ENCODE data around the gene SLC9A3. TPM values are rescaled to one million over a fixed set of nuclear protein-coding genes. Genes with fewer than 3 reads are reported as not detected.

The SLC9A3 gene
- total RNA-seq, 2 experiments from 2014 or later: 2.3 to 2.5 TPM

- DNase-seq (no peak), ATAC-seq (ENCODE audit: poor library complexity) (no peak)
- H3K27ac Mint-ChIP-seq: no peak overlapping the region
- H3K4me1 Mint-ChIP-seq (ENCODE audit: low read depth): no peaks in the 10 kb centered on the region
- intact Hi-C loops (cut with DNase I, micrococcal nuclease): no loop called here
- Histone ChIP-seq H3K4me1 (ENCODE audit: insufficient read depth, low read length) (peaks cover 11% of the 10 kb centered on the region), H3K27me3 (ENCODE audit: control insufficient read depth in 1 of 2, insufficient read depth in 2 of 2, low read length in 2 of 2) (peaks cover 7 to 14% of the 10 kb centered on the region in 2 experiments), H3K36me3 (ENCODE audit: insufficient read depth, low read length) (no peaks in the 10 kb centered on the region), H3K4me3 (ENCODE audit: low read length) (no peak overlapping the region), H3K9me3 (ENCODE audit: control insufficient read depth in 1 of 2, insufficient read depth in 1 of 2, low read length in 2 of 2) (peaks cover 0 to 21% of the 10 kb centered on the region in 2 experiments), H3K27ac (ENCODE audit: low read depth in 1 of 2, low read length in 2 of 2) (no peak overlapping the region)
- ChIA-PET POLR2A (no interaction called here), CTCF (no interaction called here)
- no peaks in the 10 kb centered on the region for H3K36me3 Mint-ChIP-seq (ENCODE audit: low read depth)
- H3K27me3 Mint-ChIP-seq: peaks cover 8% of the 10 kb centered on the region
- H3K4me3 Mint-ChIP-seq: no peak overlapping the region
- no peak for TF ChIP-seq CTCF (IDR thresholded peaks at IDR 0.05)
- no peaks in the 10 kb centered on the region for H3K9me3 Mint-ChIP-seq
Measured at GRCh38 chr5:505951-506525, 18.2 kb downstream of the SLC9A3 start.

DNA sequence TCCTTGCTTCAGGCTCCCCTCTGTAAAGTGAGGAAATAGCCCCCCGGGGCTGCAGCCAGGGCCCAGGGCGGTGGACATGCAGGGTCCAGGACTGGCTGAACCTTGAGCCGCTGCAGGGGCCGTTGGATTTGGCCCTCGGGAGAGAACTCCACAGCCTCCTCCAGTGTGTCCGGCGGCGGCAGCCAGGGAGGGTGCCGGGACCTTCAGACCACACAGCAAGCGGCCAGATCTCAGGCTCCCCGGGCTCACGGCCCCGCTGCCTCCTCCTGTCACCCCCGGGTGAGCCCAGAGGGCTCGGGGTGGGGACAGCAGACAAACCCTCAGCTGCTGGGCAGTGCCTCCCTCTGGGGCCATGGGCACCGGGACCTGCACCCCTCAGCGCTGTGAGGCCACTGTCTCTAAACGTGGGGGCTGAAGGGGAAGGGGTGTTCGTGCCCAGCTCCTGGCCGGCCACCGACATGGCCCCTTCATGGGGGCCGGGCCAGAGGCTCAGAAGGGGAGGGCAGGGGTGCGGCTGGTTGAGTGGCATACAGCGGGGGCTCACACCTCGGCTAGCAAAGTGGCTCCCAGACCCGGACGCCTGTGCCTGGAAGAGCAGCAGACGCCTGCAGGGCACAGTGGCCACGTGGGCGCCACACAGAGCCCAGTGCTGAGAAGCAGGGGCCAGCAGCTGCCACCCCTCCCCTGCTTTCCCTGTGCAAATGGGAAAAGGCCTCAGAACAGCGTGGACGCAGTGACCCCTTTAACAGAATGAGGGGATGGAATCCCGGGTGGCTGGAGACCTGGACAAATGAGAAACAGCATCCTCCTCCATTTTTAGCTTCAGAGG, 19.7 kb downstream of the SLC9A3 start:
- Histone ChIP-seq H3K27me3 (ENCODE audit: control insufficient read depth in 1 of 2, insufficient read depth in 2 of 2, low read length in 2 of 2) (peaks cover 11 to 14% of the 10 kb centered on the region in 2 experiments), H3K36me3 (ENCODE audit: insufficient read depth, low read length) (no peaks in the 10 kb centered on the region), H3K4me3 (ENCODE audit: low read length) (no peak overlapping the region), H3K9me3 (ENCODE audit: control insufficient read depth in 1 of 2, insufficient read depth in 1 of 2, low read length in 2 of 2) (peaks cover 0 to 28% of the 10 kb centered on the region in 2 experiments), H3K27ac (ENCODE audit: low read depth in 1 of 2, low read length in 2 of 2) (no peak overlapping the region), H3K4me1 (ENCODE audit: insufficient read depth, low read length) (peaks cover 11% of the 10 kb centered on the region)
- no peak for ATAC-seq (ENCODE audit: poor library complexity)
- POLR2A ChIA-PET: no interaction called here
- DNase-seq: no peak
- CTCF ChIA-PET: no interaction called here
- Mint-ChIP-seq H3K27ac (no peak overlapping the region), H3K9me3 (no peaks in the 10 kb centered on the region), H3K4me1 (ENCODE audit: low read depth) (no peaks in the 10 kb centered on the region), H3K36me3 (ENCODE audit: low read depth) (no peaks in the 10 kb centered on the region), H3K4me3 (no peak overlapping the region), H3K27me3 (peaks cover 15% of the 10 kb centered on the region)
- intact Hi-C loops (cut with DNase I, micrococcal nuclease): no loop called here
- TF ChIP-seq CTCF (IDR thresholded peaks at IDR 0.05): no peak

DNA sequence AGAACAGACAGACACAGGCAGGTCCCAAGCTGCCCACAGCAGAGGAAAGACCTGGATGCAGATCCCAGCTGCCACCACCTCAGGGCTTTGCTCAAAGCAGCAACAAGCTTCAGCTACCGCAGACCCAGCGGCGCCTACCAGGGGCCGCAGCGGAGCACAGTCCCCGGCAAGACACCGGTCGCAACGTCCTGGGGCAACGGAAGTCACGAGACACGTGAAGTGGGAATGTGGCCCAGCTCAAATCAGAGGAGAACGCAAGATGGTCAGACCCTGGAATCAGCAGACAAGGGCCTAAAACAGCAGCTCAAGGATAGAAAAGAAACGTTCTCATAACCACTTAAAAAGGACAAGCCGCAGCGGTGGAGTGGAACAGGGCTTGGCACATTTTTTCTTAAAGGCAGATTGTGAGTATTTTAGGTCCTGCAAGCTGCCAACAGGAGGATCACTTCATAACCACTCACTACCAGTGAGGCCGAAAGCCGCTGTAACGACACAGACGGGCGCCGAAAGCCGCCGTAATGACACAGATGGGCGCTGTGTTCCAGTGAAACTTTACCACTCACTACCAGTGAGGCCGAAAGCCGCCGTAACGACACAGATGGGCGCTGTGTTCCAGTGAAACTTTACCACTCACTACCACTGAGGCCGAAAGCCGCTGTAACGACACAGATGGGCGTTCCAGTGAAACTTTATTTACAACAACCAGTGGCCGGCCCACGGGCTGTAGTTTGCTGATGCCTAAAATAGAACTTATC, 21.7 kb downstream of the SLC9A3 start:
- Histone ChIP-seq H3K27ac (ENCODE audit: low read depth in 1 of 2, low read length in 2 of 2) (no peak overlapping the region), H3K4me3 (ENCODE audit: low read length) (no peak overlapping the region), H3K27me3 (ENCODE audit: control insufficient read depth in 1 of 2, insufficient read depth in 2 of 2, low read length in 2 of 2) (peaks cover 11 to 14% of the 10 kb centered on the region in 2 experiments), H3K36me3 (ENCODE audit: insufficient read depth, low read length) (no peaks in the 10 kb centered on the region), H3K4me1 (ENCODE audit: insufficient read depth, low read length) (peaks cover 11% of the 10 kb centered on the region), H3K9me3 (ENCODE audit: control insufficient read depth in 1 of 2, insufficient read depth in 1 of 2, low read length in 2 of 2) (peaks cover 0 to 21% of the 10 kb centered on the region in 2 experiments)
- TF ChIP-seq CTCF (IDR thresholded peaks at IDR 0.05): no peak
- CTCF ChIA-PET: no interaction called here
- H3K36me3 Mint-ChIP-seq (ENCODE audit: low read depth): no peaks in the 10 kb centered on the region
- peaks cover 15% of the 10 kb centered on the region for H3K27me3 Mint-ChIP-seq
- ATAC-seq (ENCODE audit: poor library complexity) (no peak), DNase-seq (no peak)
- intact Hi-C loops (cut with DNase I, micrococcal nuclease): no loop called here
- H3K4me3 Mint-ChIP-seq: no peak overlapping the region
- no peaks in the 10 kb centered on the region for H3K4me1 Mint-ChIP-seq (ENCODE audit: low read depth)
- no peaks in the 10 kb centered on the region for H3K9me3 Mint-ChIP-seq
- H3K27ac Mint-ChIP-seq: no peak overlapping the region
- POLR2A ChIA-PET: no interaction called here
